ENCODE data around the gene SDK1.

The SDK1 gene

GRCh38 chr7:3459111-3459510 lies 158.1 kb downstream of the SDK1 start:
- no peak for DNase-seq (ENCODE audit: low read depth in 3 of 3)

DNA sequence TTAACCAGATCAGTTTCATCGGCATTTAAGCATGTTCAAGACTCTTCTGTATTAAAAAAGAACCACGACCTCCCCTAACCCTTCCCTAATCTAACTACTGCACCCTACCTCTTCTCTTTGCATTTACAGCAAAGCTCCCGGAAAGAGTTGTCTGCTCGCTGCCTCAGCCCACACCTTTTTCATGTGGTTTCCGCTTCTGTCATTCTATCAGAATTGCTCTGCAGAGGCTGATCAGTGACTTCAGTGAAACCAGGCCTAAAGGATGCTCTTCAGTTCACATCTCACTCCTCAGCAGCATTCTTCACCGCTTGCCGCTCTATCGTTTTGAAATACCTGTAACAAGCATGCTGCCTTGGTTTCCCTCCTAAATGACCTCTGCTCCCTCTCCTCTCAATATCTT lies 160.9 kb downstream of the SDK1 start:
- DNase-seq (ENCODE audit: low read depth in 3 of 3), result peak; percentile 16 to 60 (median 39)

DNA sequence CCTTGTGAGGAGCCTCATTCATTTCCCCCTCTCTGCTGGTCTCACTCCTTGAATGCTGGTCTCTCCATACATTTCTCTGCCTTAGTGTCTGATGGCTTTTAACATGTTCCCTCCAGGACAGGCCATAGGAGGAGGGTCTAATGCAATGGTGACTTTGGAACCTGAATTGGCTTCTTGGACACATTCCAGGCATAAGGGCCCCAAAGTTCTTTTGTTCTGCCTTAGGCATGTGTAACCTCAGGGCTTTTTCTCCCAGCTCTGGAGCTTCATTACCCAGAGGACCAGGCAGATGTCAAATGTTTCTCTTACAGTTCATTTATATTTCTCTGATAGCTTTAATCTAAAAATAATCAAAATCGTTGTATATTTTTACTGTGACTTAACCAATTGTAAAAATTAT lies 162.6 kb downstream of the SDK1 start:
- DNase-seq (ENCODE audit: low read depth in 3 of 3), result no peak

DNA sequence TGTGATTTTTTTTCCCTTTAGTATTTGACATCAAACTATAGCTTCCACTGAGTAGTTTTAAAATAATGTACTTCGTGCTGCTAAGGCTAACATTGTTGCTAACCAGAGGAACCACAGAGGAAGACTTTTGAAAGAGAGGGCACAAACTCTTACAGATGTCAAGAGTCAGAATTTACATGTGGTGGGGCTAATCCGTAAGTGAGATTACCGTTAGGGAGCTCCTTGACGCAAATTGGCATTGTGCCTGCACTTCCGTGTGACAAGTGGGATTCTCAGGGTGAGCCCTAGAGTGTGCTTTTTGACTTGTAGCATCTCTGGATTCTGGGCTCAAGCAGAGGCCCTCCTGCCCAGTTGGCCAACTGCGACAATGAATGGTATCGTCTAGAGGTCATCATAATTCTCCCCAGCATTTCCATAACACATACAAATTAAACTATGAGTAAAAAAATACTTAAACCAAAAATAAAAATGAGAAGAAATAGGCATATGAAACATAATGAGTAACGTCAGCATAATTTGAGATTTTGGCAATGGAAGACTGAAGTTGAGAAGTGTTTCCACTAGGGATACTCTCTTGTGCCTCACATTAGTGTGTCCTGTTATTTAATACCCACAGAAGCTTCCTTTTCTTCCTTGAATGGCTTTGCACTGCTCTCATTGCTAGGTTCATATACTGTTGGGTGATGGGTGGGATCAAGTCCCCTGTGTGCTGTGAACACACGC lies 164.0 kb downstream of the SDK1 start:
- peak in 2 of 3 donors; percentile 18 to 27 for DNase-seq (ENCODE audit: low read depth in 3 of 3)

DNA sequence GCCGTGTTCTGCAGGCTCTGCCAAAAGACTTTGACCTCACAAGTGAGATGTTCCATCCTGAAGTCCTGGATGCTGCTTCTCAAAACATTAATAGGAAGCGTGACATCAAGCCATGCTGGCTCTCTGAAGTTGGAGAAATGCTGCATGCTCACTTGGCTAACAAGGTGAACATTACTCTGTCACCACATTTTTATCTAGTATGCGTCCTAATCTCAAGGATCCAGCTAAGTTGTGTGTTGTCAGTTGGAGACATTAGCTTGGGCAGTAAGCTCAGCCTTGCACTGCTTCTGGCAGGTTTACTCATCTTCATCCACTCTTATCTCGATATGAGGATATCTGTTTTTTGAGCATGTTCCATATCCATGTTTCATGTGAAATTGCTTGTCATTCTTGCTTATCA lies 165.2 kb downstream of the SDK1 start:
- DNase-seq (ENCODE audit: low read depth in 3 of 3), result no peak

GRCh38 chr7:3469641-3470040 lies 168.6 kb downstream of the SDK1 start:
- DNase-seq (ENCODE audit: low read depth in 3 of 3), result no peak

DNA sequence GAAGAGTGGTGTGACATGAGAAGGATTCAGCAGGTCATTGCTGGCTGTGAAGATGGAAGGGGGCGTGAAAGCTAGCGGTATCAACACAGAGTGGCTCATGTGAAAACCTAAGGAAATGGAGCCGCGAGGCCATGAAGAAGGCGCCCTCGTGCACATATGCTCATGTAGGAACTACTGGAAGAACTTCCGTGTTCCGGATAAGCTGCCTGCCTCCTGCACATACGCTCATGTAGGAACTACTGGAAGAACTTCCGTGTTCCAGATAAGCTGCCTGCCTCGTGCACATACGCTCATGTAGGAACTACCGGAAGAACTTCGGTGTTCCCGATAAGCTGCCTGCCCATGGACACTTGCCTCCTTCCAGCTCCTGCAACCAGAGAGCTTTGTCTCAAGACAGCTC lies 179.1 kb downstream of the SDK1 start:
- no peak for DNase-seq (ENCODE audit: low read depth in 3 of 3)

- DNase-seq (ENCODE audit: low read depth in 3 of 3), result no peak
Measured at GRCh38 chr7:3481435-3481834, 180.4 kb downstream of the SDK1 start.

GRCh38 chr7:3482147-3482921 lies 181.3 kb downstream of the SDK1 start:
- no peak for DNase-seq (ENCODE audit: low read depth in 3 of 3)

GRCh38 chr7:3486841-3487240 lies 185.8 kb downstream of the SDK1 start:
- no peak for DNase-seq (ENCODE audit: low read depth in 3 of 3)

- DNase-seq (ENCODE audit: low read depth in 3 of 3), result no peak
Measured at GRCh38 chr7:3488829-3489228, 187.8 kb downstream of the SDK1 start.

DNA sequence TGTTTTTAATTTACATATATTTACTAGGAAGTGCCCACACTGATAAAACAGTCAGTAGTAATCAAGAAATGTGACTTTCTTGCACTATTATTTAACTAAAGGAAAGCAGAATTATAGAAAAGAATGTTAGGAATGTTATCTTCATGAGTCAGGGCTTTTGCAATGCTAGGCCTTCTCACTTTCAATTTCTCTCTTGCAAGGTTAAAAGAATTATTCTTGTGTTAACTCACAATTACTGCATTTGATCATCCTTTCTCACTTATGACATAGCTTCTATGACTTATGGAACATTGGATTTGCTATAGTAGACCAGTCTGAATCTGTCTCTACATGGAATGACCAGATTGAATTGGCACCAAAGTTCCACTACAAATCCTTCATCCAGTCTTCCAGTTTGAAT lies 192.4 kb downstream of the SDK1 start:
- DNase-seq (ENCODE audit: low read depth in 3 of 3), result no peak

DNA sequence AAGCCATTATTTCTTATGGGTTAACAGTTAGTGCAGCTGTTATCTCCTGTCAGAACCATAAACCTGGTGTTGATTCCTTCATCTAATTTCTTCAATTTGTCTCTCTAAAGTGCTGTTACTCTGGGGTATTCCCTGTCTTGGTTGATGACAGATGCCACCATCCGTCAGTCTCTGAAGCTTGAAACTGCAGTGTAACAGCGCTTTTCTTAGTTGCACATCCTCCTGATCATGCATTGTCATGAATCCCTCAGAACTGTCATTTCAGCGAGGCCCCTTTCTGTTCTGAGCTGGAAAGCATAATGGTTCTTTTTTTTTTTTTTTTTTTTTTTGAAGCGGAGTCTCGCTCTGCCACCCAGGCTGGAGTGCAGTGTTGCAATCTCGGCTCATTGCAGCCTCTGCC lies 193.9 kb downstream of the SDK1 start:
- no peak for DNase-seq (ENCODE audit: low read depth in 3 of 3)

GRCh38 chr7:3495530-3495929 lies 194.5 kb downstream of the SDK1 start:
- no peak for DNase-seq (ENCODE audit: low read depth in 3 of 3)

- no peak for DNase-seq (ENCODE audit: low read depth in 3 of 3)
Measured at GRCh38 chr7:3495954-3496353, 194.9 kb downstream of the SDK1 start.

- no peak for DNase-seq (ENCODE audit: low read depth in 3 of 3)
Measured at GRCh38 chr7:3497796-3498195, 196.7 kb downstream of the SDK1 start.

DNA sequence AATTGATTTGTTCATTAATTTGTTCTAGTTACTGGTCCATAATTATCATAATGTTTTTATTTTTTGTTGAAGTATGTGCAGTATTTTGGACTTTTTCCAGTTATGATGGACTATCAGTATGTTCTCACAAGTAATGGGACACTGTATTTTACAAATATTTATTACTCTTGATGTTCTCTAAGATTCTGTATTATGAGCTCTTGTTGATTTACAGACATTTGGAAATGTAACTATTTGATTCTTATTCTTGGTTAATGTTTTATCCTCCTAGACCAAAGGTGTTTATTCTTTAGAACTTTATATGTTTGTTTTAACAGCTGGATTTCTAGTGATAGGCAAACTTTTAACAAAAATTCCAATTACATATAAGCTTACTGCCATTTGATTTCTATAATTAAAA lies 200.6 kb downstream of the SDK1 start:
- DNase-seq (ENCODE audit: low read depth in 3 of 3), result no peak

- DNase-seq (ENCODE audit: low read depth in 3 of 3), result no peak
Measured at GRCh38 chr7:3504384-3504783, 203.3 kb downstream of the SDK1 start.

- no peak for DNase-seq (ENCODE audit: low read depth in 3 of 3)
Measured at GRCh38 chr7:3510101-3511020, 209.3 kb downstream of the SDK1 start.

DNA sequence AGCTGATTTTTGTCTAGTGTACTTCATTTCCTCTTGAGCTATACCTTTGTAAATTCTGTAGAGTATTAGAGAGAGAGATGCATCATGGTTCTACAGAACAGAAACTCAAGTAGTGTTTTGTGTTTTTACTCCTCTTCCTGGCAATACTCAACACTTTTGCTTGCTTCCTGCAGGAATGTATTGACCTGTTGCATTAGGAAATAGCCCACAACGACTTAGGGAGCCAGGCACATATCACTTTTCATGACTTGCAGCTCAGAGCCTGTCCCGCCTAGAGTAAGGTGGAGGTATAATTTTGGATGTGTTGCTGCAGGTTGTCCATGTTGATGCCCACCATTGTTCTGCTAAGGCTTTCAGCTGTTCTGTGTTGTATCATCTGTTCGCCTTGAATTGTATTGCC lies 216.3 kb downstream of the SDK1 start:
- DNase-seq (ENCODE audit: low read depth in 3 of 3), result no peak

- no peak for DNase-seq (ENCODE audit: low read depth in 3 of 3)
Measured at GRCh38 chr7:3518546-3518945, 217.5 kb downstream of the SDK1 start.

GRCh38 chr7:3520206-3520605 lies 219.2 kb downstream of the SDK1 start:
- DNase-seq (ENCODE audit: low read depth in 3 of 3), result no peak
